Aorta (tissue), 5 donors: ENCODE data around the gene FA2H. TPM values are rescaled to one million over a fixed set of nuclear protein-coding genes. Genes with fewer than 3 reads are reported as not detected.

Source experiments
- ATAC-seq: fragments of 200-7000 bp; cut with Tn5 transposase; one replicate; pipeline ENCODE4 v1.9.1; 2022; ENCODE audit warnings: moderate library complexity; ENCODE audit not compliant: low FRiP score
- DNase-seq, 2 donors: peaks; one replicate each; pipeline ENCODE4 v3.0.0-alpha.2; 2020
- H3K27ac ChIP-seq, 2 donors: one replicate each; pipeline ENCODE4 v1.5.1; 2013; ENCODE audit warnings: low read length in 2 of 2, mild to moderate bottlenecking in 2 of 2, moderate library complexity in 2 of 2, control low read depth in 1 of 2, inconsistent platforms in 1 of 2, low read depth in 1 of 2
- H3K27me3 ChIP-seq, 2 donors: one replicate each; pipeline ENCODE4 v1.6.1; 2013; ENCODE audit warnings: control low read depth in 1 of 2, low read length in 1 of 2, mild to moderate bottlenecking in 1 of 2, moderate library complexity in 1 of 2; ENCODE audit not compliant: insufficient read depth in 2 of 2, control insufficient read depth in 1 of 2
- H3K36me3 ChIP-seq, 2 donors: one replicate each; pipeline ENCODE4 v1.6.1; 2013; ENCODE audit warnings: control low read depth in 1 of 2, low read length in 1 of 2, mild to moderate bottlenecking in 1 of 2; ENCODE audit not compliant: insufficient read depth in 2 of 2, control insufficient read depth in 1 of 2
- H3K4me1 ChIP-seq, 2 donors: one replicate each; pipeline ENCODE4 v1.6.1; 2013; ENCODE audit warnings: low read length in 2 of 2, control low read depth in 1 of 2, mild to moderate bottlenecking in 1 of 2, moderate library complexity in 1 of 2; ENCODE audit not compliant: insufficient read depth in 2 of 2, control insufficient read depth in 1 of 2
- H3K4me3 ChIP-seq, 2 donors: one replicate each; pipeline ENCODE4 v1.5.1; 2013; ENCODE audit warnings: low read length in 2 of 2, control low read depth in 1 of 2, mild to moderate bottlenecking in 1 of 2
- H3K9me3 ChIP-seq: one replicate; pipeline ENCODE4 v1.6.1; 2013; ENCODE audit warnings: mild to moderate bottlenecking, low read length; ENCODE audit not compliant: control insufficient read depth
- WGBS, 2 donors: extraction: QIAGEN DNeasy Blood & Tissue Kit; methylation state at CpG; one replicate each; pipeline ENCODE4 v1.1.7; 2013; 5-methylcytosine and 5-hydroxymethylcytosine counted together
- intact Hi-C, 2 donors: fragments of 100-400 bp; cut with DNase I; formaldehyde crosslinking; loops; one replicate each; pipeline versions ENCODE4 v1.14.2 to v1.15.0; 2022
- polyA plus RNA-seq, 2 donors: library from polyadenylated mRNA; stranded (reverse); fragments of 200-250 nt; gene quantifications; one replicate each; pipeline ENCODE4 v1.2.3, GENCODE V29; 2013
- total RNA-seq, 2 donors: library from RNA; stranded (reverse); fragmentation: NEBNext Ultra II Directional; extraction: Animal tissue kit (Norgen Biotek cat#: 25700); gene quantifications; one replicate each; pipeline ENCODE4 v1.2.1, GENCODE V29; 2021
- donor health status: healthy with polysubstance abuse.
- donor health status: Bipolar disorder and iron deficiency.
- donor health status: DM: no; HTN: no; CAD: no.
- donor health status: DM: no; HTN: no; CAD: no.
- donor health status: DM: yes; HTN: yes; CAD: no.

The FA2H gene
- total and polyA plus RNA-seq, 4 donors: 0.49 to 1.9 (median 0.54) TPM; not detected in 1

- Histone ChIP-seq H3K27me3 (no peaks in the 10 kb centered on the region), H3K4me3 (no peak overlapping the region), H3K36me3 (no peaks in the 10 kb centered on the region), H3K9me3 (no peaks in the 10 kb centered on the region), H3K4me1 (no peaks in the 10 kb centered on the region), H3K27ac (no peak overlapping the region)
- intact Hi-C loops: no loop called here
- ATAC-seq: no peak
- WGBS, 2 donors: 89% methylated on average over 13 of the region's 13 CpGs
- DNase-seq: no peak
These were observed 56.5 kb downstream of the FA2H start for GRCh38 chr16:74718140-74718539.

- intact Hi-C loops: no loop called here
- H3K27ac ChIP-seq: no peak overlapping the region
- ATAC-seq (no peak), DNase-seq (no peak)
- no peaks in the 10 kb centered on the region for H3K36me3 ChIP-seq
- no peaks in the 10 kb centered on the region for H3K4me1 ChIP-seq
- H3K4me3 ChIP-seq: no peak overlapping the region
- WGBS, 2 donors: 76 to 85% methylated on average over 7 of the region's 7 CpGs
- H3K9me3 ChIP-seq: no peaks in the 10 kb centered on the region
- H3K27me3 ChIP-seq: no peaks in the 10 kb centered on the region
These were observed 57.3 kb downstream of the FA2H start for GRCh38 chr16:74717367-74717766.

GRCh38 chr16:74716355-74716754, 58.3 kb downstream of the FA2H start:
- peak in 1 of 2 donors; percentile 71 for DNase-seq
- Histone ChIP-seq H3K9me3 (no peaks in the 10 kb centered on the region), H3K27me3 (no peaks in the 10 kb centered on the region), H3K36me3 (no peaks in the 10 kb centered on the region), H3K4me3 (no peak overlapping the region), H3K4me1 (no peaks in the 10 kb centered on the region), H3K27ac (no peak overlapping the region)
- 81% methylated on average over 15 of the region's 15 CpGs for WGBS, 2 donors
- intact Hi-C loops: no loop called here
- ATAC-seq: no peak

- DNase-seq: peak in 1 of 2 donors; percentile 66
- no peaks in the 10 kb centered on the region for H3K4me1 ChIP-seq
- WGBS, 2 donors: 93 to 96% methylated on average over 10 of the region's 10 CpGs
- no peaks in the 10 kb centered on the region for H3K9me3 ChIP-seq
- intact Hi-C loops: no loop called here
- no peak overlapping the region for H3K4me3 ChIP-seq
- H3K27ac ChIP-seq: no peak overlapping the region
- ATAC-seq: no peak
- H3K27me3 ChIP-seq: no peaks in the 10 kb centered on the region
- H3K36me3 ChIP-seq: no peaks in the 10 kb centered on the region
These were observed 60.7 kb downstream of the FA2H start for GRCh38 chr16:74713876-74714275.

- DNase-seq (peak in 1 of 2 donors; percentile 67), ATAC-seq (no peak)
- Histone ChIP-seq H3K4me1 (no peaks in the 10 kb centered on the region), H3K4me3 (no peak overlapping the region), H3K27ac (no peak overlapping the region), H3K9me3 (no peaks in the 10 kb centered on the region), H3K36me3 (no peaks in the 10 kb centered on the region), H3K27me3 (no peaks in the 10 kb centered on the region)
- intact Hi-C loops: no loop called here
- 48 to 51% methylated on average over 10 of the region's 10 CpGs for WGBS, 2 donors
These were observed 61.3 kb downstream of the FA2H start for GRCh38 chr16:74713325-74713724.

GRCh38 chr16:74711938-74712337, 62.7 kb downstream of the FA2H start:
- WGBS, 2 donors: 91 to 95% methylated on average over 12 of the region's 12 CpGs

GRCh38 chr16:74710401-74710800, 64.2 kb downstream of the FA2H start:
- DNase-seq: no peak
- Histone ChIP-seq H3K9me3 (no peaks in the 10 kb centered on the region), H3K27ac (no peak overlapping the region), H3K4me3 (no peak overlapping the region), H3K27me3 (no peaks in the 10 kb centered on the region), H3K36me3 (no peaks in the 10 kb centered on the region), H3K4me1 (no peaks in the 10 kb centered on the region)
- no peak for ATAC-seq
- intact Hi-C loops: no loop called here
- 94 to 98% methylated on average over 8 of the region's 8 CpGs for WGBS, 2 donors

More at GRCh38 chr16:74711938-74712337, 62.7 kb downstream of the FA2H start:
- H3K4me3 ChIP-seq: no peak overlapping the region
- no peaks in the 10 kb centered on the region for H3K4me1 ChIP-seq
- intact Hi-C loops: no loop called here
- H3K27me3 ChIP-seq: no peaks in the 10 kb centered on the region
- ATAC-seq (no peak), DNase-seq (no peak)
- H3K9me3 ChIP-seq: no peaks in the 10 kb centered on the region
- H3K36me3 ChIP-seq: no peaks in the 10 kb centered on the region
- no peak overlapping the region for H3K27ac ChIP-seq

GRCh38 chr16:74709441-74709877, 65.2 kb downstream of the FA2H start:
- Histone ChIP-seq H3K4me1 (no peaks in the 10 kb centered on the region), H3K27ac (no peak overlapping the region), H3K9me3 (no peaks in the 10 kb centered on the region), H3K4me3 (no peak overlapping the region), H3K27me3 (no peaks in the 10 kb centered on the region), H3K36me3 (no peaks in the 10 kb centered on the region)
- ATAC-seq: peak; percentile 90
- DNase-seq: peak; percentile 79 to 92
- intact Hi-C loops: loop anchor here (2.0 kb wide), 1 partner anchor 153 kb away; no protein-coding TSS in a partner anchor
- WGBS, 2 donors: 1% methylated on average over 6 of the region's 6 CpGs

GRCh38 chr16:74700438-74701225, 74.0 kb downstream of the FA2H start, which contains the start of gene MLKL:
Gene MLKL, minus strand, starts transcription at chr16:74700862. Its CDS starts 5,105 bp downstream, at chr16:74695757.
- no peaks in the 10 kb centered on the region for H3K27me3 ChIP-seq
- DNase-seq: peak; percentile 85 to 89
- no peaks in the 10 kb centered on the region for H3K9me3 ChIP-seq
- ATAC-seq: peak; percentile 80
- peak within 1 kb of the TSS; percentile 1 to 61 for H3K27ac ChIP-seq
- H3K36me3 ChIP-seq: no peaks in the 10 kb centered on the region
- intact Hi-C loops: no loop called here
- 1 to 2% methylated on average over 27 to 35 of the region's 35 CpGs for WGBS, 2 donors
- H3K4me1 ChIP-seq: no peaks in the 10 kb centered on the region
- H3K4me3 ChIP-seq: peak within 1 kb of the TSS; percentile 75 to 76
